GM12874 (cell line): ENCODE data around the gene NACC2.

Experiments used
- TF ChIP-seq, protein P1 (sequence below): IDR thresholded peaks from 2 replicates; pipeline ENCODE4 v1.5.1; 2011; ENCODE audit warnings: low read depth, mild to moderate bottlenecking, control low read depth, low read length, moderate library complexity; ENCODE audit not compliant: insufficient read depth

Gene NACC2

DNA sequence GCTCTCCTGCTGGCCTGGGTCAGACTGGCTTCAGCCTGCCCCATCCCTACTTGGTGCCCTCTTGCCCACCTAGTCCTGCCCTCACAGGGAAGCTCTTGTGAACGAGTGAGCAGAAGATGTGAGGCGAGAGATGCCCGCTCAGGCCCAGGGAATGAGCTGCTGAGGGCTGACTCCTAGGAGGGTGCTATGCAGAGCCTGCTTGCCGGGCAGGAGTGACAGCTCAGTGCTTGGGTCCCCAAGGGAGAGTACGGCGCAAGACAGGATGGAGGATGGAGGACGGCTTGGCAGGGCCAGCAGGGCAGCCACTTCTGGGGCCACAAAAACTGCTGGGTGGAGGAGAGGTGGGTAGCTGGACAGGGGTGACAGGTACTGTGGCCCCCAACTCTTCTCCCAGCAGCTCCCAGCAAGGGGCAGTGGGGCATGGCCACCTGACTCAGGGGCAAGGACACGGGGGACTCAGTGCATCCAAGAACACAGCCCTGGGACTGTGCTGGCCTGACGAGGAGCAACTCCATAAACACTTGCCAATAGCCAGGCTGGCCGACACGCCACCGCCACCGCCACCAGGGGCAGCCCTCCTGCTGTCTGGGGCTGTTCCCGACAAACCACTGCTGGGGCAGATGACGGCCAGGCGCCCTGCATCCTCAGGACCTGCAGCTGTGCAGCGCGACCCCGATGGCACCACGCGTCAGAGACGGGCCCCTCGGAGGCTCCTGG is 78.4 kb downstream of the NACC2 start:
- TF ChIP-seq, protein P1, sequence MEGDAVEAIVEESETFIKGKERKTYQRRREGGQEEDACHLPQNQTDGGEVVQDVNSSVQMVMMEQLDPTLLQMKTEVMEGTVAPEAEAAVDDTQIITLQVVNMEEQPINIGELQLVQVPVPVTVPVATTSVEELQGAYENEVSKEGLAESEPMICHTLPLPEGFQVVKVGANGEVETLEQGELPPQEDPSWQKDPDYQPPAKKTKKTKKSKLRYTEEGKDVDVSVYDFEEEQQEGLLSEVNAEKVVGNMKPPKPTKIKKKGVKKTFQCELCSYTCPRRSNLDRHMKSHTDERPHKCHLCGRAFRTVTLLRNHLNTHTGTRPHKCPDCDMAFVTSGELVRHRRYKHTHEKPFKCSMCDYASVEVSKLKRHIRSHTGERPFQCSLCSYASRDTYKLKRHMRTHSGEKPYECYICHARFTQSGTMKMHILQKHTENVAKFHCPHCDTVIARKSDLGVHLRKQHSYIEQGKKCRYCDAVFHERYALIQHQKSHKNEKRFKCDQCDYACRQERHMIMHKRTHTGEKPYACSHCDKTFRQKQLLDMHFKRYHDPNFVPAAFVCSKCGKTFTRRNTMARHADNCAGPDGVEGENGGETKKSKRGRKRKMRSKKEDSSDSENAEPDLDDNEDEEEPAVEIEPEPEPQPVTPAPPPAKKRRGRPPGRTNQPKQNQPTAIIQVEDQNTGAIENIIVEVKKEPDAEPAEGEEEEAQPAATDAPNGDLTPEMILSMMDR = no peak

DNA sequence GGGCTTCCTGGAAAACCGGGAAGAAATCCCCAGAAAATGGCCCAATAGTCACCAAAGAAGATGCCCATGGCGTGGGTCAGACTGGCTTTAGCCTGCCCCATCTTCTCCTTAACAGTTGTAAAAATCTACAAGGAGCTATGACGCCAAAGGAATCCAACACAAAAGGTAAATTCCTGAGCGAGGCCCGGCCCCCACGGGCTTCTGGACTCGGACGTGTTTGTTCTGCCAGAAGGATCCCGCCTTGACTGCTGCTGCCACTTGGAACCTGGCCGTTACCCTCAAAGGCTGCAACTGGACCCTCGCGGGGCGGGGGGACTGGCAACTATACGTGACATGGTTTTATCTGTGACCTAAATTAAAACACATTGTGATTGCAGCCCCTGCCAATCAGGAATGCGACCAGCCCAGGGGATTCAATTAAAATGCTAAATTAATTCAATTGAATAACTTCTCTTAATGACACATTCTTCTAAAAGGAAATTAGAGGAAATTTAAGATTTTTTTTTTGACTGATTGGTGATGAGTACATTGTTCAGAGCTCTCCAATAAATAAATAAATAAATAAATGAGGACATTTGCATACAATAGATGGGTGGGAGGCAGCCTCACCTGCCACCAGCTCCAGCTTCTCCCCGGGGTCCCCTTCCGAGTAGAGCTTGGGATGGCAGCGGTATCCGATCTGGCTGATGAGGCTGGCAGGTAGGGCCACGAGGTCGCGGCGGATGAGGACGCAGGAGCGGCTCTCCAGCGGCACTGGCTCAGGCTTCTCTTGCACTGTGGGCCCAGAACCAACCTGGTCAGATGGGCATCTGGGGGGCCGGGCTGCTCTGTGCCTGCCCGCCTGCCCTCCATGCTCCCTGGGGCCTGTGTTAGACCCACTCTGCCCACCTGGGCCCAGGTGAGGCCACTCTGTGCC is 79.2 kb downstream of the NACC2 start:
- TF ChIP-seq, protein P1 = no peak

DNA sequence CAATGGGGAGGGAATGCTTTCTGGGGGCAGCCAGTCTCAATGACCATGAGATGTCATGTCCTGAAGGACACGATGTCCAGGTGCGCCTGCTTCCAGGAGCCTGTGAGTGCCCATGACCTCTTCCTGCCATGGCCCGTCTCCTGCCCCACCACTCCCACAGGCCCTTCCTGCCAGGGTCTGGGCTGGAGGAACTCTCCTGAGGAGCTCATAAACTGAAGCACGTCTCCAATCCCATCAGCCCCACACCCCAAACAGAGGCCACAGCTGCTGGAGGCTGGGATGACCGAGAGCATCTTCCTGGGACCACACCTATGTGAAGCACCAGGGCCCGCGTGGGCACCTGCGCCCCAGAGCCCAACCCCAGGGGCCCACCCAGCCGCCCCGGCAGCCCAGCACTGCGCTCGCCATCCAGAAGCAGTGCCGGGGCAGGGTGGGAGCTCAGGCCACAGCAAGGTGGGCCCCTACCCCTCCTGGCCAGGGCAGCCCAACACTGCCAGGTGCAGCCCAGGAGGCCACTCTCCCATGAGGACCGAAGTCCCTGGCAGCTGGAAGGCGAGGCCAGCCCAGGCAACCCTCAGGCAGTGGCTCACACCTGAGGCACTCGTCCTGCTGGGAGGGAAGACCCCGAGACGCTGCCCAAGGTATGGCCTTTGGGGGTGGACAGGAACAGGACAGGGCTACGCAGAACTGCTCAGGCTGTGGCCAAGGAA is 80.0 kb downstream of the NACC2 start:
- TF ChIP-seq, protein P1 = no peak

DNA sequence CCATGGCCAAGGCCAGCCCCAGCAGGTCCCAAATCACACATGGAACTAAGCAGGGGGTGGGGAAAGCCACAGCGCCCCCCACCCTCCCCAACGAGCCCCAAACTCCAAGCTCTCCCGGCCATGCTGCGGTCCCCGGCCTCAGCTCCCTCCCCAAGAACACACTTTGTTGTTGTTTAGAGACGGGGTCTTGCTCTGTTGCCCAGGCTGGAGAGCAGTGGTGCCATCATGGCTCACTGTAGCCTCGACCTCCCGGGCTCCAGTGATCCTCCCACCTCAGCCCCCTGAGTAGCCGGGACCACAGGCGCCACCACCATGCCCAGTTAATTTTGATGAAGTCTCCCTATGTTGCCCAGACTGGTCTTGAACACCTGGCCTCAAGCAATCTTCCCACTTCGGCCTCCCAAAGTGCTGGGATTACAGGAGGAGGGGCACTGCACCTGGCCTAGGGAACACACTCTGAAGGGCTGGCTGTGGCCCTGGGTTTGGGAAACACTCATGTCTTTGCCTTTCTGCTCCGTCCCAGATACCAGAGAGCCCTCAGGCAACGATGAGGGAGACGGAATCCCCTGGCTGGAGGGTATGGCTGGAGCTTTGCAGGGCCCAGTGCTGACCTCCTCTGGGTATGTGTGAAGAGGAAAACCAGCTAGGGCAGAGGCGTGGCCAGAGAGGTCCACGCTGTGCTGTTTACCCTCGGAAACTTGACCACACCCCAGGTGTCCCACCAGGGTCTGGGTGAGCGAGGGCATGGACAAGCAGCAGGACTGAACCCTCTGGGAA is 80.8 kb downstream of the NACC2 start:
- TF ChIP-seq, protein P1 = no peak

DNA sequence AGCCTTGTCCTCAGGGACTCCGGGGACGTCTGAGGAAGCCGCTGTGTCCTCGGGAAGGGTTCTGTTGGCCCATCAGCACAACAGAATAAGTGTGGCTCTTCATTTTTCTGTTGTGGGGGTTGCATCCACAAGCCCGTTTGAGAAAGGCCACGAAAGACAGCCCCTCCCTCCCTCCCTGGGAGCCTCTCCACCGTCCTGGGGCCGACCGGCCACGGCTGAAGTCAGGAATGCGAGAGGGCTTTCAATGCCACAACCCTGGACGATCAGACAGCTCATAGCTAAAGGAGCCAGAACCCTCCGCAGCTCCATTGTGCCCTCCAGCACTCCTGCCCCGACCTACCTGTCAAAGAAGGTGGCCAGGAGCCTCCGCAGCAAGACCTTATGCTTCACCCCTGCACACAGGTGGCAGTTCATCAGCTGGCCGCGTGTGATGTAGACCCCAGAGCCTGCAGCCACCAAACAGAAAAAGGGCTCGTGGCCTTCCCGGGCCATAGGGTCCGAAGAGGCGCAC is 81.5 kb downstream of the NACC2 start:
- TF ChIP-seq, protein P1 = no peak

DNA sequence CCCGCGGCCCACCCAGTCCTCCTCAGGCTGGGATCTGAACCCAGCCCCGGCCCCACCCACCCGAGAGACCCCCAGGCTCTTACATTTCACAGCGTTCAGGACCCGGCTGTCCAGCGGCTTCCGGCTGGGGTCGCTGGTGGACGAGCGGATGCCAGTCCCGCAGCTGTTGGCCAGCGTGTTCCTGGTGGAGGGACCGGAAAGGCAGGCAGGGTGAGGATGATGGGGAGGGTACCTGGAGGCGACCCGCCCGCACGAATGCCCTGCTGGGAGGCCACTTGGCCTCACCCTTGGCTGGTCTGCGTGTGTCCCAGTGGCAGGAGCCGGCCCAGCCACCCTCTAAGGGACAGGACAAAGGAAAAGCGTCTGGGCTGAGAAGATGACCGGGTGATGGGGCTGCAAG is 82.0 kb downstream of the NACC2 start:
- TF ChIP-seq, protein P1 = no peak
